HG02759 (cell line): ENCODE measurements around the gene NMU.
A peak's percentile ranks its signal among the peaks of the same experiment; 100 is the strongest.
"Not testable (repeated sequence)": the region's sequence is repeated elsewhere in the genome, so short reads cannot be mapped to it uniquely, and the experiment has no call there.

Experiments used
- ATAC-seq: cut with Tn5 transposase; IDR thresholded peaks from one replicate; pipeline ENCODE4 v1.9.1; 2021; ENCODE audit warnings: mild to moderate bottlenecking, moderate library complexity; ENCODE audit not compliant: unreplicated experiment

The NMU gene, protein sequence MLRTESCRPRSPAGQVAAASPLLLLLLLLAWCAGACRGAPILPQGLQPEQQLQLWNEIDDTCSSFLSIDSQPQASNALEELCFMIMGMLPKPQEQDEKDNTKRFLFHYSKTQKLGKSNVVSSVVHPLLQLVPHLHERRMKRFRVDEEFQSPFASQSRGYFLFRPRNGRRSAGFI

DNA sequence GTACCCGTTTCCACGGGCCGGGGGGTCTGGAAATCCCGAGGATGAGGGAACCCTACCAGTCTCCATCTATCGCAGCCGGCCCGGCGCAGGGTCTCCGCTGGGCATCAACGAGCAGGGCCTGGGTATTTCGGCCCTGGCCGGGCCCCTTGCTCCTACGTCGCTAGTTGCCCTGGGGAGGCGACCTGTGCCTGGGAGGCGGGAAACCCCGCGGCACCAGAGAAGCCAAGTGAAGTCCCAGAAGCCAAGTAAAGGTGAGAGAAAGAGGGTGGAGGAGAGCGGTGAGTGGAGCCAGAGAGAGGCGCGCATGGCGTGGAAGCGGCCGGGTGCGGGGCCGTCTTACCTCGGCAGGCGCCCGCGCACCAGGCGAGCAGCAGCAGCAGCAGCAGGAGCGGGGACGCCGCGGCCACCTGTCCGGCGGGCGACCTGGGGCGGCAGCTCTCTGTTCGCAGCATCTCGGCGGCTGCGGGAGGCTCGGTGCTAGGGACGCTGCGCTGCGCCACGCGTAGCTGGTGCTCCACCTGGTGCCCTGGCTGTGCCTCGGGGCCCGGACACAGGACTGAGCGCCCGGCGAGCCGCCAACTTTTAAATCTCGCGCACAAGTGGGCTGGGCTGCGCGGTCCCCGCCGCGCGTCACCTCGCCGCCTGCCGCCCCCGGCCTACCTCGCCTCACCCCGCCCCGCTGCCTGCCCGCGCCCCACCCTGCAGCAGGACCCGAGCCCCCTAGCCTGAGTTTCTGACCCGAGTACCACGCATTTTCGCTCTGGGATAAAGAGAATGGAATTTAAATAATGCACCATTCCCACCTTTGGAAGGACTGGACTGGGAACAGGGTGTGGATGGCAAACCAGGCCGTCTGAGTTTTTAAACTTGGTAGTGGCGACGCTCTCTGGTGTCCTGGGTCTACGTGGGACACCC lies at the start of gene NMU:
Gene NMU (minus strand): TSS at position 558 of the 915 bp plus-strand sequence. CDS start 106 bp downstream, at position 452.
- peak; percentile 82 for ATAC-seq

DNA sequence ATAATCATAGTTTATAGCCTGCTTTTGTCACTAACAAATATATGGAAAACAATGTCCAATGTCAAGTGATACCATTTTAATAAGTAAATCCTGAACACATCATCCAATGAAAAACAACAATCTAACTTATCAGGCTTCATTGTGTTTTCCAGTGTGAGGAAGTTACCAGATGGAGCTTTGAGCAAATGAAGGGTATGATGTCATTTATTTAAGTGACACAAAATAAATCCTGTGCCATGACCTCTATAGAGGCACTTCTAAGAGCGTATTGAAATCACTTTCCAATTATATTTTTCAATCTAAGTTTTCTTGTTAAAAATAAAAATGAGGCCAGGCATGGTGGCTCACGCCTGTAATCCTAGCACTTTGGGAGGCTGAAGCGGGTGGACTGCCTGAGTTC lies 48.2 kb upstream of the NMU start:
- no peak for ATAC-seq

DNA sequence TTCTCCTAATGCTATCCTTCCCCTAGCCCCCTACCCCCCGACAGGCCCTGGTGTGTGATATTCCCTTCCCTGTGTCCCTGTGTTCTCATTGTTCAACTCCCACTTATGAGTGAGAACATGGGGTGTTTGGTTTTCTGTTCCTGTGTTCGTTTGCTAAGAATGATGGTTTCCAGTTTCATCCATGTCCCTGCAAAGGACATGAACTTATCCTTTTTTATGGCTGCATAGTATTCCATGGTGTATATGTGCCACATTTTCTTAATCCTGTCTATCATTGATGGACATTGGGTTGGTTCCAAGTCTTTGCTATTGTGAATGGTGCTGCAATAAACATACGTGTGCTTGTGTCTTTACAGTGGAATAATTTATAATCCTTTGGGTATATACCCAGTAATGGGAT lies 46.7 kb upstream of the NMU start:
- not testable (repeated sequence) for ATAC-seq

DNA sequence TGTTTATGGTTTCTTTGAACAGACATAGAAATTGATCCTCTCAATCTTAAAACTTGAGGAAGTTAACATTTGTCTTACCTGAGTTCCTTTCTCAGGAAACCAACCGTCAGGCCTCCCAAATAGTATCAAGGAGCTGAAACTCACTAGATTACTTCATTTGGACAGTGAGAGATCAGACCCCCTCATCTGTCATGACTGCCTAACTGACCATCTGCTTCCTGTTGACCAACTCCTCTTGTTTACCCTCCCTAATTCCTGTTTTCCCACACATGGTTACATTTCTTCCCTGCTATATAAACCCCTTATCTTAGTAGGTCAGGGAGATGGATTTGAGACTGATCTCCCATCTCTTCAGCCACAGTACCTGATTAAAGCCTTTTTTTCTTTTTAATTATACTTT lies 46.2 kb upstream of the NMU start:
- ATAC-seq: no peak

DNA sequence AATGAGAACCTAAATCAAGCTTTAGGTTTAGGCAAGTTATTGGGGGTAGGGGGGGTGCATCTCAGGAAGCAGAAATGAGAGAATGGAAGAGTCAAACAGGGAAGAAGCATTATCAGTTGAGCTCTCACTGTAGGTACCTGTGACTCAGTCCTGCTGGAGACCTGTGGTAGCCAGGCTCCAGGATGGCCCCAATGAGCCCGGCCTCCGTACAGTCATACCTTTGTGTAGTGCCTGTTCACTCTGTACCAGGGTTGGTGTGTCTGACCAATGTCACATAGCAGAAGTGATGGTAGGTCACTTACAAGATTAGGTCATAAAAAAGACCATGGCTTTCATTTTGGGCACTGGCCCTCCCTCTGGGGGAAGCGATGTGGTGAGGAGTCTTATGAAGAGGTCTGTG lies 45.3 kb upstream of the NMU start:
- ATAC-seq: no peak

DNA sequence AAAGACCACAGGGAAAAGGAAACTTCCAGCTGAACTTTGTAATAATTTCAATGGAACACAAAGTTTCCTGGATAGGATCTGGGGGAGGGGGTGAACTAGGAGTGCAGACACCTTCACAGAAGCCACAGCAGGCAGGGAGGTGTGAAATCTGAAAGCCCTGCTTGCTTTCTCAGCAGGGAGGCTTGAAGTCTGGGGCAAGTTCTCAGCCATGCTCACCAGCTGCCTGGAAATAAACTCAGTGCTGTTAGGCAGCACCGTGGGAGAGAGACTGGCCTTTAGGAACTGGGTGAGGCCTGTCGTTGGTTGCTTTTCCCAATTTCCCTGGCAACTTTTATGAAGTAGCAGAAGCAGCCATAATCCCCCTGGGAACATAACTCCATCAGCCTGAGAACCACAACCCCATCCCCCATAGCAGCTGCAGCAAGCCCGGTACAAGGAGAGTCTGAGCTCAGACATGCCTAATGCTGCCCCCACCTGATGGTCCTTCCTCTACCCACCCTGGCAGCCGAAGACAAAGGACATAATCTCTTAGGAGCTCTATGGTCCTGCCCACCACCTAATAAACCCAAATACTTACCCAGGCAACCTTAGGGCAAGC lies 39.2 kb upstream of the NMU start:
- ATAC-seq: no peak

DNA sequence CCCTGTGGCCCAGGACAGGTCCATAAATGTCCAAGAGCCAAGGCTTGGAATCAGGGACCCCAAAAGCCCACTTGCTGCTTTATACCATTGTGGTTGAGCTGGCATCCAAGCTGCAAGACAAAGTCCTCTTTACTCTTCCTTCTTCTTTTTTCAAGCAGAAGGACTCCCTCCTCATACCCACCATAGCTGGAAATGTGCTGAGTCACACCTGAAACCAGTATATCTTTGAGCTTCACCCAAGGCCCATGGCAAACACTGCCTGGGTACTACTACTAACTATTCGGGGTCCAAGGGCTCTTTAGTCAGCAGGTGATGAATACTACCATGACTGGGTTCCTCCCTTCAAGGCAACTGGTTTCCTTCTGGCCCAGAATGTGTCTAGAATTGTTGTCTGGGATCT lies 37.3 kb upstream of the NMU start:
- ATAC-seq: no peak

DNA sequence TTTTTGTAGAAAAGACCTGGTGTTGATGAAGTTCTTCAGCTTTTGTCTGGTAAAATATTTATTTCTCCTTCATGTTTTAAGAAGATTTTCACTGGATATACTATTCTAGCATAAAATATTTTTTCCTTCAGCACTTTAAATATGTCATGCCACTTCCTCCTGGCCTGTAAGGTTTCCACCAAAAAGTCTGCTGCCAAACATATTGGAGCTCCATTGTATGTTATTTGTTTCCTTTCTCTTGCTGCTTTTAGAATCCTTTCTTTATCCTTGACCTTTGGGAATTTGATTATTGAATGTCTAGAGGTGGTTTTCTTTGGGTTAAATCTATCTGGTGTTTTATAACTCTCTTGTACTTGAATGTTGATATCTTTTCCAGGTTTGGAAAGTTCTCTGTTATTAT lies 35.6 kb upstream of the NMU start:
- no peak for ATAC-seq

DNA sequence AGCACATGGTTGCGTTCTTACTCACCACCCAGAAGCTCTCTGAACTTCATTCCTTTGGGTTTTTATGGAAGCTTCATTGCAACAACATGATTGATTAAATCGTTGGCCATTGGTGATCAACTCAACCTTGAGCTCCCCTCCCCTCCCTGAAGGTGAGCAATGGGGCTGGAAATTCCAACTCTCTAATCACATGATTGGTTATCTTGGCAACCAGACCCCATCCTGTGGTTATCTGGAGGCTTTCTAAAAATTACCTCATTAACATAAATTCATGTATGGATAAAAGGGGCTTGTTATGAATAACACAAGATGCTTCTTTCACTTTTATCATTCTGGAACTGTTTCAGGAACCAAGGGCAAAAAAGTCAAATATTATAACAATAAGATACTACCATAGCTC lies 34.6 kb upstream of the NMU start:
- no peak for ATAC-seq

DNA sequence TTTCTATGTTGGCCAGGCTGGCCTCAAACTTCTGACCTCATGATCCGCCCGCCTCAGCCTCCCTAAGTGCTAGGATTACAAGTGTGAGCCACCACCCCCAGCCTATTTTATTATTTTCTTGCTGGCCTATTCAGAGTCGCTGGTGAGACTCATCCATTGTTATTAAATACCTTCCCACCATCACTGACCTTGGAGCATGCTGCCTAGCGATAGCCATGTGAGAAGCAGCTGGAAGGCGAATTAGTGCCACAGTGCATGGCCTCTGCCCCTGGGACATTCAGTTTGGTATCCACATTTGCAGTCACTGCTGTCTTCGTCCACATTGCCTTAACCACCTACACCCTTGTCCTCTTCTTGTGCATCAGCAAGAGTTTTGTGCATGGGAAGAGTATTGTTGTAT lies 32.4 kb upstream of the NMU start:
- no peak for ATAC-seq

DNA sequence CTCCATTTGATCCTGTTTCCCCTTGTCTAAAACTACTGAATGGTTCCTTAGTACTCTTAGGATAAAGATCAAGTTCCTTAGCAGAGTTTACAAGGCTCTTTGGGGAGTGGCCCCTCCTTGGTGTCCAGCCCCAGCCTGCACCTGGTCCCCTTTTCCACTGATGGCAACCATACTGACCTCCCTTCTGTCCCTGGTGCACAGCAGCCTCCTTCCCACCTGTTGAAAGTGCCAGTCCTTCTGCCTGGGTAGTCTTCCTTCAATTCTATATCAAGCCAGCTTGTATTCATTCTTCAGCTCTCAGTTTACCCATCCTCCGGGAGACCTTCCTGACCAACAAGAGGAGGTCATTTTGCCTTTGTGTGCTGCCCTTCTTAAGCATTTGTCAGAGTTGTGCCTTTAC lies 30.4 kb upstream of the NMU start:
- ATAC-seq: no peak

DNA sequence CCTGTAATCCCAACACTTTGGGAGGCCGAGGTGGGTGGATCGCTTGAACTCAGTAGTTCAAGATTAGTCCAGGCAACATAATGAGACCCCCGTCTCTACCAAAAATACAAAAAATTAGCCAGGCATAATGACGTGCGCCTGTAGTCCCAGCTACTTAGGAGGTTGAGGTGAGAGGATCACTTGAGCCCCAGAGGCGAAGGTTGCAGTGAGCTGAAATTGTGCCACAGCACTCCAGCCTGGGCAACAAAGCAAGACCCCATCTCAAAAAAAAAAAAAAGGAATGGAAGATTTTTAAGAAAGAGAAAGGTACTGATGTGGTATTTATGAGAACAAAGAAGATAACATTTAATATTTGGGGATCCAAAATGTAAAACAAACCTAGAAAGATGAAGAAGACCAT lies 27.0 kb upstream of the NMU start:
- ATAC-seq: no peak

DNA sequence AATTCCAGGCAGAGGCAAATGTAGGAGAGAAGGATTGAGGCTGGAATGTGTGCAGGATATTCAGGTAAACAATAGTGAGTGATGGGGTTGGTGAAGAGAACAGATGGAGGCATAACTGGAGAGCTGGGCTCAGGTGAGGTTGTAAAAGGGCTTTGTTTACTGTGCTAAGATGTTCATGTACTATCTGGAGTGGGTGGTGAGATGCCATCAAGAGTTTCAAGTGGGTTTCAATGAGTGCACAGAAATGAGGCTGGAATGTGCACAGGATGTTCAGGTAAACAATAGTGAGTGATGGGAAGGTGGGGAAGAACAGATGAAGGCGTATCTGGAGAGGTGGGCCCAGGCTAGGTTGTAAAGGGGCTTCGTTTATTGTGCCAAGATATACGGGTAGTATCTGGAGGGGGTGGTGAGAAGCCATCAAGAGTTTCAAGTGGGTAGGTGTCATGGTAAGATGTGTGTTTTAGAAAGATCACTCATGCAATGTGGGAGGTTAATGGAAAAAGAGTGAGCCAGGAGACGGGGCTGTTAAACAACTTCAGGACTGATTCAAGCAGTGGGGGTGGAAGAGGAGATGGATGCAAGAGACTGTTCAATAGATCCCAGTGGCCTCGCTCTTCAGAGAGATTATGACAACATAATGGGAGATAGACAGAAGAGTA lies 25.4 kb upstream of the NMU start:
- no peak for ATAC-seq

DNA sequence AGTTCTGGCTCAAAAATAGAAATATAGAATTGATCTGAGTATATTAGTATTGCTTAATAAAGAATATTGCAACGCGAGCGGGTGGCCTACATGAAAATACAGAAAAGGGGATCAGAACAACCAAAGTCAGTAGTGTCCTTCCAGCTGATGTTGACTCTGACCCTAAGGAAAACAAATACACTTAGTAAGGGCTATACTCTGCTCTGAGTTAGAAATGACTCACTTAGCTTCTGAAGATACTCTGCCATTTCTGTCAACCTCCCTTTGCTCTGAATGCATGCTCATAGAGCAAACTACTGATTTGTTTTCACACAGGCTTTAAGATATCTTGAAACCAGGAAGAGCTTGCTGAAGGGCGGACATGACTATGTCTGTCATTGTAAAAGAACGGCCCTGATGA lies 22.6 kb upstream of the NMU start:
- ATAC-seq: no peak

DNA sequence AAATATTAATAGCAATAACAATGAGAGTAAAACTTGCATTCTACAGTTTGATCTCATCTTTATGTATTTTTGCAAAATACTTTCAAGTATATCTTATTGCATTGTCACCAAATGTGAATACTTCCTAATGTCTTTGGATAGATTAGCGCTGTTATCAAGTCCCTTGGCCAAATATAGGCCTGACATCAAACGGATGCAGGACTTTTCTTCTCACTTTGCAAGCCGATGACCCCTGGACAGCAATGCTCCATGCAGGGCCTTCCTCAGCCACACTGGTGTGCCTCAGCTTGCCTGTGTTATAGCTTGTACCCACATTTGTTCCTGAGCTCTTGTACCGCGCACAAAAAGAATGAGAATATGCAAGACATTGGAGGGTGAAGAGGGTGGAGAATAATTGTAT lies 18.0 kb upstream of the NMU start:
- ATAC-seq: no peak

DNA sequence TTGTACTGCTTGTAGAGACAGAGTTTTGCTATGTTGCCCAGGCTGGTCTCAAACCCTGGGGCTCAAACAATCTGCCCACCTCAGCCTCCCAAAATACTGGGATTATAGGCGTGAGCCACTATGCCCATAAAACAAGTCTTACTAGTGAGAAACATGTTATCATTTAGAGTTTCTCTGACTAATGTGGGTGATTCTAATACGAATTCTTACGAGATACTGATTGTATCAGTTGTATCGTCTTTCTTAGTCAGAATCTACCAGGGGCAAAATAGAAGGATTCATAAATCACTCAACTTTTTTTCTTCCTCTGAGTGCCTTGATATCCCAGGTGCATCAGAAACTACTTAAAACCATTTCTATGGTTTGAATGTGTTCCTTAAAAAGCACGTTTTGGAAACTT lies 14.4 kb upstream of the NMU start:
- no peak for ATAC-seq

DNA sequence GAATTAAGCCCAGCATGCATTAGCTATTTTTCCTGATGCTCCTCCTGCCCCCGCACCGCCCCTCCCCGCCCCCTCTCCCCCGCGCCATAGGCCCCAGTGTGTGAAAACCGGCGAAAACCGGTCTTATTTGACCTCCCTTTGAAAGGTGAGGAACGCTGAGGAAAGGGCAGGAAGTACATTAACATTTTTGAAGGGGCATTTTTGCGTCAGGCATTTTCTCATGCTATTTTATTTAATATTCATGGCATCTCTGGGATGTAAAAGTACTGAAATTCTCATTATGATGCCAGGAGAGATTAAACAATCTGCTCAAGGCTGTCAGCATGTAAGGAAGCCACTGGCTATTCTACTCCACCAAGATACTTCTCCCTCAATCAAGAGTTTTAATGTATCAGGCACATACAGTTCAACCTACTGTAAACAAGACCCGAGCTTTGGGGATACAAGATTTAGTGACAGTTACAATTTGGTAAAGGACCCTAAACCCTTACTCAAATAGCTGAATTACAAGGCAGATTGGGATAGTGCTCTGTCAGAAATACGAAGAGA lies 1.2 kb upstream of the NMU start:
- no peak for ATAC-seq

DNA sequence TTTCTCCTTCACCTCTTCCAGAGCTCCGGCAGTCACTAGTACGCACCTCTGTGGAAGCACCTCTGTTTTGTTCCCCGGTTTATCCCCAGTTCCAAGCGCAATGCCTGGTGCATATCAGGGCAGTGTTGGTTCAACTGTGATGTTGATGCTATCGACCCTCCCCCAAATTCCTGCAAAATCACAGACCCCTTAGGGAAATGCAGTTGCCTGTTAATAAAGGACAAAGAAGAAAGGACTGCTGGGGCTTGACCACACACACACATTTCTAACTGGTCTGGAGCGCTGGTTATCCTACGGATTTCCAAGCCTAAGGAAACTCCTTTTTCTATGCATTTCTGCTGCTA lies 530 bp upstream of the NMU start:
- no peak for ATAC-seq

DNA sequence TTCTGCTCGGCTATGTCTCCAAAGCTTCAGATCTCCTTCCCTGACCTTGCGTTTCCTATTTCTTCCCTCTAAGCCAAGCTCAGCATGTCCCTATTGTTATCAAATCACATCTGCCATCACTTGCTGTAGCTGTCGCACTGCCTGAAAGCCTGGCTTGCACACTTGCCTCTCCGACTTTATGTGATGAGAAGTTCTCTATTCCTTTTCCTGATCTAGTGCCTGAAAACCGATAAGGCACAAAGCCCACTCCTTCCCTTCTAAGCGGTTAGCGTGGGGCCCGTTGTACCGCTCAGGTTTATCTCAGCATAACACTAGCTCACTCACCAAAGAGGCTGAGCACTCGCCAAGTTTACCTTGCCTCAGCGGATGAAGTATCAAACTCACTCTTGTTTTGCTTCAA lies 816 bp downstream of the NMU start:
- ATAC-seq: no peak

DNA sequence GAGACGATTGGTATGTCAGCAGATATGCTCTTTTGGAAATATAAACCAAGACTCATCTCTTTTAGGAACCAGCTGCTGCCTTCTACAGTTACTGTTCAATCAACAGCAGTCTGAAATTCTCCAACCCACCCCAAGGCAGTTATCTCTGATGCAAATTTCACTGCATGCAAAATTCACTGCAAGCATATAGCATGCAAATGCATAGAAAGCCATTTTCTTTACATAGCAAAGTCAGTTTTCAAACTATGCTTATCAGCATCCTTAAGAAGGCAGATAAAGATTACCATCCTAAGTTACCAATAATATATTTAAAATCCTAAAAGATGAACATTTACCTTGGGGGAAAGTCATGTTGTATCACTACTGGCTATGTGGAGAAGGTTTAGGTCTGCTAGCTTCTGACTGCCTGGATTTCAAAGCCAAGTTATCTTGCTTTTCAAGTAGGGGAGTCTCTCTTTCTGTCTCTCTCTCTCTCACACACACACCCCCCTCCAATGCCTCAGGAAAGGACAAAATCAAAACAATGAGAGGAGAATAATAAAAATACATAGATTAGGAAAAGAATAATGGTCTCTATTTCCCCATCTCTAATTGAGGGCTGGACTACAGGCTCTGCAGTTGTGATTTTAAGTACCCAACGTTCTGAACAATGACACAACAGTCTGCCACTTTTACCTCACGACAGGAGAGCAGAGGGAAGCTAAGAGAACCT lies 1.5 kb downstream of the NMU start:
- no peak for ATAC-seq

DNA sequence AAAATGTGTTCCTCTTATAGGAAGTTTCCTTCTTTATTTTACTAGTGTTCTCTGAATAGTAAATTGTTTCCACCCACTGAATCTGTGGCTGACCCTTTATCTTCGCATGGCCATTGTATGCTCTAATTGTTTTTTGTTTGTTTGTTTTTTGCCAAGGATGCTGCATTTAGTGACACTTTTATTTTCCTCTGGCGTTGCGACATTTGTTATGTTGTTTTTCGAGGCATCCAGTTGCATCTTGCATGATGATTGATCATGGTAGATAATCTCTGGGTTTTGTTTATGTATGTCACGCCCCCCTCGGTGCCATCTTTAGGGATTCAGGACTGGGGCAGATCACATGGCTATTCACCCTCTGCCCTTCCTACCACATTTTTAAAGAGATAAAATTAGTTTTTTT lies 2.2 kb downstream of the NMU start:
- ATAC-seq: no peak
